Kasumi-1 (cell line): Measurements from ENCODE around the gene MYLK.
A peak's percentile ranks its signal among the peaks of the same experiment; 100 is the strongest.
"Not testable (repeated sequence)": the region's sequence is repeated elsewhere in the genome, so short reads cannot be mapped to it uniquely, and the experiment has no call there.

Experiments
- DNase-seq, 2 experiments: peaks; one replicate each; lab custom pipeline; 2025; lab: John Stamatoyannopoulos, UW

MYLK gene

DNA sequence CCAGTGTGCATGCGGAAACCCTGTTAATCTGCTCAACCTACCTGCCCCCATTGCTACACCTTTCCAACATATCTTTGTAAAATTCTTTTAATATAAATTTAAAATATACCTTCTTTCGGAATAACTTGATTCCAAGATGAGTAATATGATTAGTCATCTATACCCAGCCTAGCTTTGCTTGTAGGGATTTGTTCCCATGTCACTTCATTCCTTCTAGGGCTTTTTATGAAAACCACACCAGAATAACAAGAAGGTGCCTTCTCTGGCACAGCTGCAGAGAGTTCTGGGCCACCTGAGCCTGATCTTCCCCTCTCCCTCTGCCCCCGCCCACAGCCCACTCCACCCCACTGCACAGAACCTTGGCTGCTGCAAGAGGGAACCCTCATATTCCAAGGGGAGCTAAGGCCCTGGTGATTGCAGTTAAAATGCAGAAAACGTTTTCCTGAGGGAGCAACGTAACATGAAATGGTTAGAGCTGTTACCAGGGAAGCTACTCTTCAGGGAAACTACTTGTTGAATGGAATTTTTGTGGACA, 260.7 kb downstream of the MYLK start:
- no peak for DNase-seq

- DNase-seq: no peak
Measured at GRCh38 chr3:123622766-123623165, 261.4 kb downstream of the MYLK start.

GRCh38 chr3:123621850-123622189, 262.3 kb downstream of the MYLK start:
- DNase-seq: no peak

DNA sequence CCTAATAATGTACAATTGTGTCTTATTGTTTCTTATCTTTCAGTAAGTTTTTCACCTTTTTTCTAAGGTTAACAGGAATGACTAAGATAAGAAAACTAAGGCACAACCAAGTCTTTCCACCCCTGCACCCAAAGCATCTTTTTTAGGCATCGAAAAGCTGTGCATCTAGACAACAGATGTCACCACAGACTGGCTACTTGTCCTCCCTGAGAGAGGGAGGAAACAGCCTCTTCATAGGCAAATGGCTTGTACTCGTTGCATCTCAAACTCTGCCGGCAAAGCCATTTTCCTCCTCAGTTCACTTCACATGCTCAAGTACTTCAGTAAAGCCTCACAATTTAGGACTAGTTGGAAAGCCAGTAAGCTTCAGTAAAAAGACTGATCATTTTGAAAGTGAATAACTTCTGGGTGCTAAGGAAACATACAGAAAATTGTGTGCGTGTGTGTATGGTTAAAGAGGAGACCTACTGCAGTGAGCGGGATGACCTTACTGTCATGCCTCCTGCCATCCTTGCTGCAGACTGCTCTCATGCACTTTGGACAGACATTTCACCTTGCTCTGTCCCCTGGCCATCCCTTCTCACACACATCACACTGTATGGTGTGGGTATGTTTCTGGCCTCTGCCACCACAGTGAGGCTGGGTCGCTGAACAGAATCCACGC, 262.8 kb downstream of the MYLK start:
- no peak for DNase-seq

- no peak for DNase-seq
Measured at GRCh38 chr3:123620343-123620742, 263.8 kb downstream of the MYLK start.

DNA sequence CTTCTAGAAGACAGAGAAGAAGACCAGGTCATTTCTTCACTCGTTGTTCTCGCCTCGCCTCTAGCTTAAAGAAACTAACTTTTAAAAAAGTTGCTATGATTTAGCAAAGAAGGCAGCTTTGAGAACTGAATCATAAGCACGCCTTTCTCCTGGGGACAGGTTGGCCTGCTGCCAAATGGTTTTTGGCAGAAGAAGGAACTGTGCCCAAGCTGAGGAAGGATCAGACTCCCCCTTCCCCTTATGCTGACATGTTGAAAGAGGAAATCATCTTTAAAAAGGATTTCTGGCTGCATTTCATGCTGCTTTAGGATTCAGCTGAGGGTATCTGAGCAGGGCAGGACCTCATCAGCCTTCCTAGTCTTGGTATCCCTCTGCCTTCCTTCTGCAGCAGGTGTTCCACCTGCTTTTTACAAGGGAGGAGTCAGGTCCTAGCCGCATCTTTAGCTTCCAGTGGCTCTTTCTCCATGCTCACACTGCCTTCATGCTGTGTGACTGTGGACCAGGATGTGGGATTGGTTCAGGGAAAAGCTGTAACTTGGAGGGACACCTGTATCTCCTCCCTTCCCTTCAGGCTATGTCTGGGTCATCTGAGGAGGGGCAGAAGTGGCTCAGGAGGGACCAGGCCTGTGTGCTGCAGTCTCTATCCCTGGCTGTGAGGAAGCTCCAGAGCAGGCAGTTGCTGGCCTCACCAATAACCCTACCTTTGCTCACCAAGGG, 265.2 kb downstream of the MYLK start:
- peak; percentile 88 for DNase-seq

DNA sequence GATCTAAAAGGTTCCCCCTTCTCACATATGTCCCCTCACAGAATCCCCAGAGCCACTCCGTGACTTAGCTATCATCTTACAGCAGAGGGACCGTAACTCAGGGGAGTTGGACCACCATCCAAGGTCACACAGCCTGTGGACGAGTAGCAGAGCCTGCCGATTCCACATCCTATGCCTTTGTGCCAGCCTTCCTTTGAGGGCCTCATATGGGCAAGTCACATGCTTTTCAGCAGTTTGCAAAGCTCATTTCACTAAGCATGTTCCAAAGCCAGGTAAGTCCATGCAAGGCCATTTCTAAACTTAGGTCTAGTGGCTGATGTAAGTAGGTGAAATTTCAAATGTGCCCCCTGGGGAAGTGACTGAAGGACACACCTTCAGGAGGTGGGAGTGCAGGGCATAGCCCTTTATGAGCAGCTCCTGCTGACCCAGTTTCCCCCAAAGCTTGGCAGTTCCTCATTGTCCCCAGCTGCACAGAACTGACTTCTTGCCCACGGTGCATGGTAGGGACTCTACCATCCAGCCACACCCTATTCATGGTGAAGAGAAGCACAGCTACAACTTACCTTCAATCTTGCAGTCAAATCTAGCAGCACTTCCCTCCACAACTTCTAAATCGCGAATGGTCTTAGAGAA, 265.9 kb downstream of the MYLK start:
- DNase-seq: peak; percentile 76 to 78

- no peak for DNase-seq
Measured at GRCh38 chr3:123616593-123616992, 267.5 kb downstream of the MYLK start.

GRCh38 chr3:123613543-123613942, 270.6 kb downstream of the MYLK start:
- no peak for DNase-seq

DNA sequence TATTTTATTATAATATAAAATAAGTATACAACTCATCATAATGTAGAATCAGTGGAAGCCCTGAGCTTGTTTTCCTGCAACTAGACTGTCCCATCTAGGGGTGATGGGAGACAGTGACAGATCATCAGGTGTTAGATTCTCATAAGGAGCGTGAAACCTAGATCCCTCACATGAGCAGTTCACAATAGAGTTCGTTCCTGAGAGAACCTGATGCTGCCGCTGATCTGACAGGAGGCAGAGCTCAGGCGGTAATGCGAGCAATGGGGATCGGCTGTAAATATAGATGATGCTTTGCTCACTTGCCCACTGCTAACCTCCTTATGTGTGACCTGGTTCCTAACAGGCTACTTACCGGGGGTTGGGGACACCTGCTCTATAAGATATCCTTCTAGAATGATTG, 272.5 kb downstream of the MYLK start:
- DNase-seq: not testable (repeated sequence)

- DNase-seq: peak; percentile 17 to 20
Measured at GRCh38 chr3:123611082-123611481, 273.1 kb downstream of the MYLK start.

- no peak for DNase-seq
Measured at GRCh38 chr3:123610331-123610730, 273.8 kb downstream of the MYLK start.

DNA sequence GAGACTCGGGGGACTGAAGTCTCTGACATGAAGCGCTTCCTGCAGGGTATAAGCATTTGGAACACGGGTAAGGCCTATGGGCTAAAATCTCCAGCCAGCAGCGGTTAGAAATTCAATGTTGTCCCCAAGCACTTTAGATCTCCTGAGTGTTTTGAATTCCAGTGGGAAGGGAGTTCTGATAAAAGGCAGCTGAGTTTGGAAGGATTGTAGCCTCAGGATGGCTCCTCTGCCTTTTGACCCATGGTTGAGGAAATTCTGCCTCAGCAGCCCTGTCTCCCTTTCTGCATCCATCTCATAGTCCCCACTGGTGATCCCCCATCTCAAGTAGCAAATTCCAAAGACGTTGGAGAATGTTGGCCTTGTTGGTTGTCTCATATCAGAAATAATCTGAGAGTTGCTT, 275.1 kb downstream of the MYLK start:
- DNase-seq: no peak

DNA sequence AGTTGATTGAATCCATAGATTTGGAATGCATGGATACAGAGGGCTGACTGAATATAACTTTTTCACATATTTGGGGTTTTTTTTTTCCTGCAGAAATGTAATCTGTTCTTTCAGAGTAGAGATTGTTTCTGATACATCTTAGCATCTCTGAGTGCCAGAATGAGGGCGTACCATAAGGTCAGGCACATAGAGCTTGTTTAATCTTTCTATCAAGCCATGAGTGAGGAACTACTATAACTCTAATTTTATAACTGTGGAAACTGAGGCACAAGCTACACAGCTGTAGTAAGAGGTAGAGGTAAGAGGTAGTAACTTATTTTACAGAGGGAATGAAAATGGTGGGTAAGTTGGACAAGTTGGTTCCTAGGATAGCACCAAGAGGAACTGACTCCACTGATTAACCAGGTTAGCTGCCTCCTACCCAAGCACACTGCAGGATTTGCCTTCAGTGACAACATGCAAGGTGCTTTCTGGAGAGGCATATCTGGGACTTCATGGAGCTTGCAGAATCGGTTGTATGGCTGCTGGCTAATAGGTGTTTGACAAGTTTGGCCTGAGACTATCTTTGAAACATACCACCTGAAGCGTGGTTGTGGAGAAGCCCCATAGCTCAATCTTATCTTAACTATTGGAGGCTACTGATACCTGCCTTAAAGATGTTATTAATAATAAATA, 275.7 kb downstream of the MYLK start:
- no peak for DNase-seq

GRCh38 chr3:123606527-123606926, 277.6 kb downstream of the MYLK start:
- DNase-seq: no peak

DNA sequence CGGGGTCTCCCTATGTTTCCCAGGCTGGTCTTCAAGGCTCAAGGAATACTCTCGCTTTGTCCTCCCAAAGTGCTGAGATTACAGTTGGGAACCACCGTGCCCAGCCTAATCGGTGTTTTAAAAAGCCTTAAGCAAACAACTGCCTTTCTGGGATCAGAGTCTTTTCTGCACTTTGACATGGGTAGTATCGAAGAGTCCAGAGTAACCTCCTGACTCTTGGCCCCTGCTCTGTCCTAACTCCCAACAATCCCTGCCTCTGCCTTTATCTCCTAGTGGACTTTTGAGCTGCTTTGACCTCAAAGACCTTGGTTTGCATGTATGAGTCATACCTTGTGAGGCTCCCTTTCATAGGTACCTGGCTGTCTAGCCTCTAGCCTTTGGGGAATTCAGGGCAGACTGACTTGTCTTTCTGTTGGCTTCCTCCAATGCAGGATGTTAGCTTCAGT, 278.3 kb downstream of the MYLK start:
- no peak for DNase-seq

- DNase-seq: not testable (repeated sequence)
Measured at GRCh38 chr3:123603153-123603552, 281.0 kb downstream of the MYLK start.

GRCh38 chr3:123602325-123602724, 281.8 kb downstream of the MYLK start:
- DNase-seq: no peak

DNA sequence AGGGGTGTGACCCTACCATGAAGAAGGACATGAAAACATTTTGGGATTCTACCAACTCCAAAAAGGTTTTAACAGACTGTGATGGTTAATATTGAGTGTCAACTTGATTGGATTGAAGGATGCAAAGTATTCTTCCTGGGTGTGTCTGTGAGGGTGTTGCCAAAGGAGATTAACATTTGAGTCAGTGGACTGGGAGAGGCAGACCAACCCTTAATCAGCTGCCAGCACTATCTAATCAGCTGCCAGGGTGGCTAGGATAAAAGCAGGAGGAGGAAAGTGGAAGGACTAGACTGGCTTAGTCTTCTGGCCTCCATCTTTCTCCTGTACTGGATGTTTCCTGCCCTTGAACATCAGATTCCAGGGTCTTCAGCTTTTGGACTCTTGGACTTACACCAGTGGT, 283.3 kb downstream of the MYLK start:
- DNase-seq: not testable (repeated sequence)

DNA sequence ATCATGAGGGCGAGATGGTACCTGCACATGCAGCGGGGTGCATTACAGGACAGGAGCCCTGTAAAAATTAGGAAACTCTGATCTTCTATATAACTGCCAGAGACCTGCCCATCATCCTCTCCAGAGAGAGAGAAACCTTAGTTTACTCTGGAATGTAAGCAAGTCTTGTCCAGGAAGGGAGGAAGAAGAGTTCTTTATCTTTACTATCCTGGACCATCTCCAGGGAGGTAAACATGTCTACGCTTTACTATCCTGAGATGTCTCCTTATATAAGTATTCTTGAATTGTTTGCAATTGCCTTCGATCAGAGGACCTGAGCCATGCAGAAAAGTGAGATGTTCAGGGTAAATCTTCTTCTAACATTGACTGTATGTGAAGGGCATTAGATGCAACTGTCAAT, 286.6 kb downstream of the MYLK start:
- DNase-seq: no peak

DNA sequence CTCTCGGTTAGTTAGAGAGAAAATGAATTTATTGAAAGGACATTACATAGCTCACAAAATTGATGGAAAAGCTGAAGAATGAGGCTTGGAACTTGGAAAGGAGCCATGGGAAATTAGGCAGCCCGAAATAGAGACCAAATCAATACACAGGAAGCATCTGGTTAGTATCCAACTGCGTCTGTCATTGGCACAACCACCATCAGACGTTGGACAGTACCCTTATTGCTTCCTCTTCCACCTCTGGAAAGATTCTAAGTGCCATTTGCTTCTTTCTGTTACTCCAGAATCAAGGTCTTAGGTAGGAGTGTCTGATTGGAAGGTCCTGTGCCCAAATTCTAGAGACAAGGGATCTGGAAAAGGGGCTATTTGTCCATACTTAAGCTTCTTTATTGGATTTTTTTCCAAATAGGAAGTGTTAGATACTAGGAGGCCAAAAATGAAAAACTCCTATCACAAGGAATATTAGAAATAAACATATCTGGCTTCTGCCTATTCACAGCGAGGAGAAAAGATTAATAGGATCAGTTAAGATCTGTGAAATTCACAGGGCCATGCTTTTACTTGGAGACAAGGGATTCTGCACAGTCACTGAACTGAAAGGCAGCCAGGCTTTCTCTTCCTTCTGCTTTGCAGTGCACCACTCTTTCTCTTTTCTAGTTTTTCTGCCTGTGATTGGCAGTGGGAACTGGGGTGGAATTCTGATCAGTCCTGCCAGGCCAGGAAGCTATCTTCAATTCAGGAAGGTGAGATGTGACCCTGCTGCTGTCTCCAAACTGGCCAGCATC, 288.5 kb downstream of the MYLK start:
- DNase-seq: peak; percentile 24 to 49

GRCh38 chr3:123593381-123593780, 290.8 kb downstream of the MYLK start:
- no peak for DNase-seq
